Umbilical cord (tissue), 2 donors: Measurements from ENCODE around the gene FMC1. TPM values are rescaled to one million over a fixed set of nuclear protein-coding genes. Genes with fewer than 3 reads are reported as not detected.
"Not testable (repeated sequence)": the region's sequence is repeated elsewhere in the genome, so short reads cannot be mapped to it uniquely, and the experiment has no call there.

Experiments
- DNase-seq: peaks from one replicate; pipeline ENCODE4 v3.0.0-alpha.2; 2015; ENCODE audit warnings: low spot score
- total RNA-seq: library from RNA; depleted of rRNA; stranded (reverse); fragments of >200 nt; gene quantifications from one replicate; pipeline ENCODE4 v1.2.3, GENCODE V29; 2014; ENCODE audit warnings: low replicate concordance; ENCODE audit not compliant: insufficient read depth

The FMC1 gene
- total RNA-seq = 5.5 TPM

DNA sequence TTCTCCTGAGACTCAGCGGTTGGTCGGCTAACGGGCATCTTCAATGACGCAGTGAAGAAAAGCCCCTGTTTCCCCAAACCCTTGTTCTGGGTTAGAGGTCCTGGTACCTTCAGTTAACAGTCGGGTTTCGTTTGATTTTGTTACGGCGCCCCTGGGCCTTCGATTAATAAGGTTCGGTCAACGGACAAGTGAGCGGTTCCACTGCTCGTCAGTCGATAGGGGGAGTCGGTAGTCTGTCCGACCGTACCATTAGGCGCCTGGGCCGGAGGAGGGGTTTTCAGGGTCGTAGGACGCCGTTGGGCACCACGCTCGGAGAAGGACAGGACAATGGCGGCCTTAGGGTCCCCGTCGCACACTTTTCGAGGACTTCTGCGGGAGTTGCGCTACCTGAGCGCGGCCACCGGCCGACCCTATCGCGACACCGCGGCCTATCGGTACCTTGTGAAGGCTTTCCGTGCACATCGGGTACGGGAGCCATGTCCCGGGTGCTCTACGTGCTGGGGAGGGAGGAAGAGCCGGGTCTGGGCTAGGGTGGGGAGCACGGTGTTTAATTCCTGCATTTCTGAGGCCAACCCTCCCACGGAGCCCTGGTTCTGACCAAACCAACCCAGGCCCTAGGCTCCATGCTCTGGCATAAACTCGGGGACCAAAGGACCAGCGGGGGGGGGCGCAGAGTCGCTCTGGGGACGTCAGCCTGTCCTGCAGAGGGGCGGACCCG is at the start of gene FMC1:
Gene FMC1 (plus strand): TSS at position 280 of the 718 bp plus-strand sequence. CDS start 48 bp downstream, at position 328.
- DNase-seq = peak; percentile 97

DNA sequence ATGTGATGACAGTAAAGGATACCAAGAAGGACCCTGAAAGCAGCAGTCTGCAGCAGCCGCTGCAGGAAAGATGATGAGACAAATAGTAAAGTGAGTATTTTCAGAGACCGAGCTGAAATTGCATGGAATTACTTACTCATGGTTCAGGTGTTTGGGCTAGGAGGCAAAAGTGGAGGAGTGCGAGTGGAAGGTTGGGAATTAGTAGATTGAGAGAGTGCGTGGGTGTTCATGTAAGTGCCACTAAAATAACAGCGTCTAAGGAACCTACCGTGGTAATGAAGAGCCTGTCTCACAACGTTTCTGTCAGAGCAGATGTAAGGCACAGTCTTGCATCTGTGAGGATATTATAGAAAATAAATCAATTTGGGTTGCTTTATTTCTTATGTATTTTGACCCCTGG is 48.3 kb upstream of the FMC1 start:
- DNase-seq = no peak

DNA sequence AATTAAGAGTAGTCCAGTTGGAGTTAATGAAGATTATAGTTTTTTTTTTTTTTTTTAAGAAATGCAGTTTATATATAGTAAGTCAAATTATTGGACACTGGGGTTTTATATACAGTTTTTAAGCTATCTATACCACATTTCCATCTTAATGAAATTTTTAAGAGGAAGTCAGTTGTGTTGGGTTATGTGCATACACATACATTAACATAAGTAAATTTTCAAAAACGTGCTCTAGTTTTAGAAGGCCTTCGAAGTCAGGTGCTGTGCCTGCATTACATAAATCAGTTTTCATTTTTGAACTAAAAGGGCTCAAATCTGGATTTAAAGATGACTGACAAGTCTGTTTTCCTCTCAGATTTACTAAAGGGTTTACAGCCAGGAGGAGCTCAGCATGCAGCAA is 47.6 kb upstream of the FMC1 start:
- no peak for DNase-seq

DNA sequence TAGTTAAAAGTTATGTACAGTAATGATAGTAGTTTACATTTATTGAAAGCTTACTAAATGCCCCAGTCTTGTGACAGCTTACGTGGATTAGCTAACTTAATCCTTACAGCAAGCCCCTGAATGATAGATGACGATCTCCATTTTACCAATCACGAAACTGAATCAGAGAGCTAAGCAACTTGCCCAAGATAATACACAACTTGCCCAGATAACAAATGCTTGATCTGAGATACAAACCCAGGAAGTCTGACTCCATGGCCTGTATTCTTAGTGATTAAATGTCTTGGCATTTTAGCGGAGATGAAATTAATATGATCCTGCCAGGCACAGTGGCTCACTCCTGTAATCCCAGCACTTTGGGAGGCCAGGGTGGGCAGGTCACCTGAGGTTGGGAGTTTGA is 46.9 kb upstream of the FMC1 start:
- no peak for DNase-seq

DNA sequence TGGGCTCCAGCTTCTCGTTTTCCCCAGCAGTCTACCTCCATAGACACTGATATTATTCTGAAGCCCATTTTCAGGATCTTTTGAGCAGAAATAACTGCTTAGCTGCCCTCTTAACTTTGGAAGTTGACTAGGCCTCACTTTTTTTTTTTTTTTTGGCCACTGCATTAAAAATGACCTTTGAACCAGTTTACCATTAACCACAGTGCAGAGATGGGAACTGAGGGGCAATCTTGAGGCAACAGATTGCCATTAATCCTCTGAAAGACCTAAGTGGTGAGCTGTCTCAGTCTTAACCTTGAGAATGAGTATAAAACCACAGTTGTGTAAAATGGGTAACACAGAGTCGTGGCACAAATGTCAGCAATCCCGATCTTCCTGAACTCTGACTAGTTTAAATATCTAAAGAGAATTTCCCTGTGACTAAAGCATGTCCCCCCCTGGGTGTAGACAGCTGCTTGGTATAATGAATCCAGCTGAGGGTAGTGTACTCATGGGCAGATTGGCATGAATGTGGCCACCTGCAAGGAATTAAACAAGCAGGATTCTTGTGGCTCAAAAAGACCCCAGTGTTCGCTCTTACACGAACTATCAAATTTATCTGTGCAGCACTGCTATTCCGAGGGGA is 46.1 kb upstream of the FMC1 start:
- DNase-seq = no peak

DNA sequence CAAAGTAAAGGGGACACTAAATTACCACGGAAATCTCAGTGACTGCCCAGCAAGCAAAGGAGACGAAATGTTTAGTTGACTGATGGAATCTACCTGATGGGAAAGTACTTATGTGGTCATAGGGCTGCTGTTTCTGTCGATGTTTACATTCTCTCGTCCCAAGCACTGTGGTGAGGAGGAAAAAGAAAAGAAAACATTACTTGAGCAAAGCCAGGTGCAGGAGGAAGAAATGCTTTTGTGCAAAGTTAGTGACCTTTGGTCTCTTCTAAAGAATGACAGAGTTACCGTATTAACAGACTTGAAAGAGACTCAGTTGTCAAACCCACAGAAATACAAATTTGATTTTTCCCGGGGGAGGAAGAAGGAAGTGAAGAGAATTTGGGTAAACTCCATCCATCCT is 43.3 kb upstream of the FMC1 start:
- DNase-seq = no peak

DNA sequence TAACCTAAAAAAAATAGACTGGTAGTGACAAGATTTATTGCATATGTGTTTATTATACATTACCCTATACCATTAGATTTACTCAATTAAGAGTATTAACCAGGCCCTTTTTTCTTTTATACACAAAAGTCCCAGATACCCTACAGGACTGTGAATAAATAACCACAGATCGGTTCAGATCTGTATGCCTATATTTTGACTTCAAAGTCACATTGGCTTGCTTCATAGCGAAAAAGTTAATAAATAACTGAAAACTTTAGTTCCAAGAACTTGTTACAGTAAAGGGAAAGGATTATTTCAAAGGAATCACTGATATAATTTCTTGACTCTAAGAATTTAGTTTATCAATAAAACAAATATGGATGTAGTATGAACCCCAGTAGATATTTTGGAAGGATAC is 41.8 kb upstream of the FMC1 start:
- DNase-seq = no peak

- no peak for DNase-seq
These were observed 40.7 kb upstream of the FMC1 start for GRCh38 chr7:139300390-139300789.

GRCh38 chr7:139304517-139304916 is 36.6 kb upstream of the FMC1 start:
- peak; percentile 25 for DNase-seq

GRCh38 chr7:139317939-139318505 is 23.1 kb upstream of the FMC1 start:
- no peak for DNase-seq

DNA sequence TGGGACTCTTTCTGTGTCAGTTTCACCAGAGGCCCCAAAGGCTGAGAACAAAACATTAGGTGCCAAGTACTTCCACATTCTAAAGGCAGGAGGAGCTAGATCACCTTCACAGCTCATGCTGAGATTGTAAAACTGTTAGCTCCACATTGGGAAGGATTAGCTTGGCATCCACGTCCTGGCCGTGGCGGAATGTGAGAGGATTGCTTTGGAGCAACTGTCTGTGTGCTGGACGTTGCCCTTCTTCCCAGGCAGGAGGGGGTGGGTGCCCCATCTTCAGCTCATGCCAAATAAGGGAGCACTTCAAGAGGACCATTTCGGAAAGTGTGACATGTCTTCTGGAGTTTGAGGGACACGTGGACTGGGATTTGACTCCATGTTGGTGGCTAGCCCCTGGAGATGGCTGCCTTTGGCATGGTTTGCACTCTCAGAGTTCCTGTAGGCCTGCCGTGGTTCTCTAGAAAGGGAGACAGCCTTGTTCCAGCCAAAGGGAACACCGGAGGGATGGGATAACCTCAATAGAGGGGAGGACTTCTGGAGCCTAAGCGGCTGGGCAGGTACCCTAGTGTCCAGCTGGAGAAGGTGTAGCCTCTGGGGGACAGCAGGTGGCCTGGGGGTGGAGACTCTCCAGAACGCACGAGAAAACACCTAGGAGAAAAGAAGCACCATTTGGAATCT is 19.9 kb upstream of the FMC1 start:
- no peak for DNase-seq

DNA sequence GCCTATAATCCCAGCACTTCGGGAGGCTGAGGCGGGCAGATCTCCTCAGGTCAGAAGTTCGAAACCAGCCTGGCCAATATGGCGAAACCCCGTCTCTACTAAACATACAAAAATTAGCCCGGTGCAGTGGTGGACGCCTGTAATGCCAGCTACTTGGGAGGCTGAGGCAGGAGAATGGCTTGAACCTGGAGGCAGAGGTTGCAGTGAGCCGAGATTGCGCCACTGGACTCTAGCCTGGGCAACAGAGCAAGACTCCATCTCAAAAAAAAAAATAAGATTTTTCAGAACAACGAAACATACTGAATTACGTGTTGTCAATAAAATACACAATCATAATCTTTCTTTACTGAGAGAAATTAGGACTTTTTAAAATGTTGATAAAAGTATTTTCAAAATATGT is 16.4 kb upstream of the FMC1 start:
- not testable (repeated sequence) for DNase-seq

DNA sequence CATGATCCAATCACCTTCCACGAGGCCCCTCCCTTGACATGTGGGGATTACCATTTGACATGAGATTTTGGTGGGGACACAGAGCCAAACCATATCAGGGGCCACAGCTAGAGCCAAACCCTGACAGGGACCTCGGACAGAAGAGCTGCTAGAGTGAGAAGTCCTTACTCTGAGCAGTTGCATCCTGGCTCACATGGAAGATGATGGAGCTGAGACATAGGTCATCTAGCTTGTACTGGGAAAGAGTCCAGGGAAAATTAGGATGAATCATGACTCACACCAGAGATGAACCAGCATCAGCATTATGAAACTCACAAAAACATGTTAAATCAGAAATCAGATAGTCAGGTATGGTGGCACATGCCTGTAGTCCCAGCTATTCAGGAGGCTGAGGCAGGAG is 12.8 kb upstream of the FMC1 start:
- DNase-seq = peak; percentile 54

DNA sequence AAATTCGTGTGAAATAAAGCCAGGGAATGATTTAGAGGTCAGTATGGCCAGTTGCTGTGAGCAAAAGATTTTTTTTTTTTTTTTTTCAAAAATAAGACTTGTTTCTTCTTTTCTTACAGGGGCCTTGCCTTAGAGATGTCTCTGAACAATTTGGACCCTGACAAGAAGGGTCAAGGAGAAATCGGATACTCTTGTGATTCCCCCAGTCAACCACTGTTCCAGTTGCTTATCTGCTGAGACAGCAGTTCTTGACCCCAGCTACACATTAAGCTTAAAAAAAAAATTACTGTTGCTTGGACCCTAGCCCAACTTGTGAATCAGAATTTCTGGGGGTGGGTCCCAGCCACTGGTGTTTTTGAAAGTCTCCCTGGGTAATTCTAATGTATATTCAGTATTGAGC is 12.0 kb upstream of the FMC1 start:
- no peak for DNase-seq

DNA sequence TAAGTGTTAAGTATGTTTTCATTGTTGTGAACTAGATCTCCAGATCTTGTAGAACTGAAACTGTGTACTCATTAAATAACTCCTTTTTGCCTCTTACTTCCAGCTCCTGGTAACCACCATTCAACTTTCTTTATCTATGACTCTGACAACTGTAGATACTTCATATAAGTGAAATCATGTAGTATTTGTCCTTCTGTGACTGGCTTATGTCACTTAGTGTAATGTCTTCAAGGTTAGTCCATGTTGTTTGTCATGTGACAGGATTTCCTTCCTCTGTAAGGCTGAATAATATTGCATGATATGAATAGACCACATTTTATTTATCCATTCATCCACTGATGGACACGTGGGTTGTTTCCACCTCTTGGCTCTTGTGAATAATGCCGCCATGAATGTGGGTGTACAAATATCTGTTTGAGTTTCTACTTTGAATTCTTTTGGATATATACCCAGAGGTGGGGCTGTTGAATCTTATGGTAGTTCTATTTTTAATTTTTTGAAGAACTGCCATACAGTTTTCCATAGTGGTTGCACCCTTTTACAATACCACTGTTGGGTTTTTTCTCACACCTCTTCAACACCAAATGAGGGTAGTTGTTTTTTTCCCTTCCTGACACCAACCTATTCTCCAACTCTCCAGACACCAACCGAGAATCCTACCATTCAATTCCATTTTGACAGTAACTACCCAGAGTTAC is 10.7 kb upstream of the FMC1 start:
- DNase-seq = no peak

DNA sequence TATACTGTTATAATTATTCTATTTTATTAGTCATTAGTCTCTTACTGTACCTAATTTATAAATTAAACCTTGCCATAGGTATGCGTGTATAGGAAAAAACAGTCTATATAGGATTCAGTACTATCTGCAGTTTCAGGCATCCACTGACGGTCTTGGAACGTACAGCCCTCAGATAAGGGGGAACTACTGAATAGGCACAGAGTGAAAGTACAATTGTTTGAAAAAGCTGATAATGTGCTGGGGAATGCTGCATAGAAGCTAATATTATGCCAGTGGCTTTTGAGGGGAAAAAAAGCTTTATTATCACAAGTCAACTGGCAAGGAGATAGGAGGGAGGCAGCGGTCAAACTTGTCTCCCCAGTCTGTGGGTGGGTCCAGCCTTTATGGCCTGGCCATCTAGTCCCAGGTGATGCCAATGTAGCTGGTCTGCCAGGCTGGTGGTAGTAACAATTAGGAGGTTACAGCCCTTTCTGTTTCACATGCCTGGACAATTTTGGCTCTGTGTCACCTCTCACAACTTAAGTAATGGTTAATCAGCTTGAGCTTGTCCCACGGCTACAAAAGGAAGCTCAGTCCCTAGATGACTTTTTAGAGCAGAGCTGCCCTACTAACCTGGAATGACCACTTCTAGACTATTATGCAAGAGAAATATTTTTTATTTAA is 8.3 kb upstream of the FMC1 start:
- DNase-seq = no peak

- DNase-seq = not testable (repeated sequence)
These were observed 7.7 kb upstream of the FMC1 start for GRCh38 chr7:139333443-139333842.

GRCh38 chr7:139334399-139335150 is 6.6 kb upstream of the FMC1 start:
- no peak for DNase-seq

- no peak for DNase-seq
These were observed 2.1 kb upstream of the FMC1 start for GRCh38 chr7:139339025-139339424.

GRCh38 chr7:139339698-139340036 is 1.5 kb upstream of the FMC1 start:
- DNase-seq = no peak
